Hematopoietic multipotent progenitor cell treated with erythropoietin and hydrocortisone succinate and interleukin-3 and kit ligand, for 8 days (in vitro differentiated cells): ENCODE measurements around the gene KCNJ2.

Experiments
- DNase-seq: peaks from one replicate; pipeline ENCODE4 v3.0.0-alpha.2; 2015

KCNJ2 gene

GRCh38 chr17:70206361-70207010, 37.2 kb downstream of the KCNJ2 start:
- DNase-seq: no peak

GRCh38 chr17:70207184-70207583, 37.9 kb downstream of the KCNJ2 start:
- DNase-seq: no peak

GRCh38 chr17:70208080-70208794, 38.9 kb downstream of the KCNJ2 start:
- DNase-seq: no peak

GRCh38 chr17:70208825-70209555, 39.7 kb downstream of the KCNJ2 start:
- DNase-seq: no peak

GRCh38 chr17:70215656-70216055, 46.3 kb downstream of the KCNJ2 start:
- no peak for DNase-seq

GRCh38 chr17:70217571-70217970, 48.2 kb downstream of the KCNJ2 start:
- DNase-seq: no peak

- DNase-seq: no peak
Observed at GRCh38 chr17:70225276-70225675, 55.9 kb downstream of the KCNJ2 start.
